K562 (cell line): Measurements from ENCODE around the gene QARS1. TPM values are rescaled to one million over a fixed set of nuclear protein-coding genes. Genes with fewer than 3 reads are reported as not detected.

ENCODE experiments used
- CAMTA2 ChIP-seq: fragments of 250-450 bp; sonication (Bioruptor Pico); conservative IDR thresholded peaks from 2 replicates; pipeline ENCODE4 v1.5.1; 2022
- CREB1 ChIP-seq, 2 experiments: sonication (generic) in 1 of 2; formaldehyde crosslinking in 1 of 2; IDR thresholded peaks; 2 replicates each; pipeline versions ENCODE4 v1.6.1 to v1.8.0; 2012 to 2022; ENCODE audit warnings: inconsistent platforms in 1 of 2, mild to moderate bottlenecking in 1 of 2, missing genetic modification reagents in 1 of 2, moderate library complexity in 1 of 2
- ELF2 ChIP-seq: fragments of 250-450 bp; sonication (Bioruptor Pico); IDR thresholded peaks from 2 replicates; pipeline ENCODE4 v1.5.0; 2021; ENCODE audit warnings: mild to moderate bottlenecking
- MAZ ChIP-seq, 2 experiments: fragments of 450-650 bp in 1 of 2; sonication (generic) in 1 of 2; formaldehyde crosslinking; IDR thresholded peaks in 1 of 2; conservative IDR thresholded peaks in 1 of 2; 2 replicates each; pipeline versions ENCODE4 v1.4.0 to v1.5.0; 2020; ENCODE audit warnings: mild to moderate bottlenecking in 1 of 2, missing genetic modification reagents in 1 of 2
- MBD1 ChIP-seq: fragments of 250-450 bp; sonication (Bioruptor Pico); IDR thresholded peaks from 2 replicates; pipeline ENCODE4 v1.8.0; 2022; ENCODE audit warnings: inconsistent platforms
- MCM2 ChIP-seq: fragments of 450-650 bp; IDR thresholded peaks from 2 replicates; pipeline ENCODE4 v1.6.1; 2017; ENCODE audit warnings: low read depth, mild to moderate bottlenecking
- NFIX ChIP-seq: fragments of 250-450 bp; sonication (Bioruptor Pico); IDR thresholded peaks from 2 replicates; pipeline ENCODE4 v1.4.0; 2020; ENCODE audit warnings: low read depth, mild to moderate bottlenecking, moderate library complexity
- UBTF ChIP-seq, 2 experiments: IDR thresholded peaks; 2 replicates each; pipeline ENCODE4 v1.6.1; 2012; ENCODE audit warnings: improper control_type of control experiment in 2 of 2, low read depth in 2 of 2, low read length in 2 of 2, borderline replicate concordance in 1 of 2
- ZBTB8A ChIP-seq: fragments of 450-650 bp; IDR thresholded peaks from 2 replicates; pipeline ENCODE4 v1.6.1; 2018; ENCODE audit warnings: mild to moderate bottlenecking, moderate library complexity; ENCODE audit not compliant: partially characterized antibody
- ZEB2 ChIP-seq: fragments of 450-650 bp; IDR thresholded peaks from 2 replicates; pipeline ENCODE4 v1.6.1; 2016
- ZNF316 ChIP-seq: fragments of 450-650 bp; IDR thresholded peaks from 2 replicates; pipeline ENCODE4 v1.6.1; 2016
- ZNF766 ChIP-seq: fragments of 200-800 bp; sonication (Bioruptor generic); conservative IDR thresholded peaks from 2 replicates; pipeline ENCODE4 v1.6.1; 2016; ENCODE audit warnings: missing genetic modification characterization, missing compliant biosample characterization
- polyA plus RNA-seq, 8 experiments: library from polyadenylated mRNA; depleted of rRNA in 4 of 8; stranded (reverse) in 5 of 8; unstranded in 3 of 8; fragments of >200 nt; fragmentation: Nextera tagmentation in 2 of 8; fragmentation: Illumina TruSeq in 1 of 8; extraction: Ambion mirVana in 2 of 8; extraction: Trizol in 1 of 8; gene quantifications; 2 replicates each; pipeline versions ENCODE4 v1.2.1 to v1.2.3, GENCODE V29; 2011 to 2014; ENCODE audit warnings: inconsistent platforms in 1 of 8, missing spikeins in 1 of 8
- total RNA-seq, 7 experiments: library from RNA; depleted of rRNA in 6 of 7; stranded (reverse); fragments of >200 nt in 6 of 7; fragmentation: Illumina TruSeq in 2 of 7; extraction: Trizol in 2 of 7; gene quantifications; 2 replicates each; pipeline versions ENCODE4 v1.2.1 to v1.2.3, GENCODE V29; 2011 to 2021; ENCODE audit warnings: low replicate concordance in 1 of 7
- TF ChIP-seq, protein P1 (sequence below): fragments of 450-650 bp; IDR thresholded peaks from 2 replicates; pipeline ENCODE4 v1.7.1; 2018; ENCODE audit warnings: mild to moderate bottlenecking, low read depth; ENCODE audit not compliant: partially characterized antibody
- TF ChIP-seq, protein P2 (sequence below): IDR thresholded peaks from 2 replicates; pipeline ENCODE4 v1.6.1; 2014; ENCODE audit warnings: antibody characterized with exemption

Gene QARS1
- total and polyA plus RNA-seq, 9 of the 15 experiments (the other 6 are each of a cell fraction or from before 2014, with no cell fraction given): 148 to 310 (median 273) TPM

- TF ChIP-seq, protein P1, sequence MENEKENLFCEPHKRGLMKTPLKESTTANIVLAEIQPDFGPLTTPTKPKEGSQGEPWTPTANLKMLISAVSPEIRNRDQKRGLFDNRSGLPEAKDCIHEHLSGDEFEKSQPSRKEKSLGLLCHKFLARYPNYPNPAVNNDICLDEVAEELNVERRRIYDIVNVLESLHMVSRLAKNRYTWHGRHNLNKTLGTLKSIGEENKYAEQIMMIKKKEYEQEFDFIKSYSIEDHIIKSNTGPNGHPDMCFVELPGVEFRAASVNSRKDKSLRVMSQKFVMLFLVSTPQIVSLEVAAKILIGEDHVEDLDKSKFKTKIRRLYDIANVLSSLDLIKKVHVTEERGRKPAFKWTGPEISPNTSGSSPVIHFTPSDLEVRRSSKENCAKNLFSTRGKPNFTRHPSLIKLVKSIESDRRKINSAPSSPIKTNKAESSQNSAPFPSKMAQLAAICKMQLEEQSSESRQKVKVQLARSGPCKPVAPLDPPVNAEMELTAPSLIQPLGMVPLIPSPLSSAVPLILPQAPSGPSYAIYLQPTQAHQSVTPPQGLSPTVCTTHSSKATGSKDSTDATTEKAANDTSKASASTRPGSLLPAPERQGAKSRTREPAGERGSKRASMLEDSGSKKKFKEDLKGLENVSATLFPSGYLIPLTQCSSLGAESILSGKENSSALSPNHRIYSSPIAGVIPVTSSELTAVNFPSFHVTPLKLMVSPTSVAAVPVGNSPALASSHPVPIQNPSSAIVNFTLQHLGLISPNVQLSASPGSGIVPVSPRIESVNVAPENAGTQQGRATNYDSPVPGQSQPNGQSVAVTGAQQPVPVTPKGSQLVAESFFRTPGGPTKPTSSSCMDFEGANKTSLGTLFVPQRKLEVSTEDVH: no peak
- no peak for TF ChIP-seq MBD1 (CRISPR knock-in tag)
- no peak; the same call in 1 of the 2 replicates for TF ChIP-seq CREB1 (IDR thresholded peaks at IDR 0.05)
- TF ChIP-seq CREB1 (CRISPR knock-in tag; IDR thresholded peaks at IDR 0.05): peak; percentile 32; the same call in 1 of the 2 replicates
- no peak for TF ChIP-seq ZEB2
- TF ChIP-seq UBTF (IDR thresholded peaks at IDR 0.05; ENCODE audit: borderline replicate concordance in 1 of 2, low read depth in 2 of 2, low read length in 2 of 2): peak; percentile 93 to 94; a peak in 3 of 4 replicates
- TF ChIP-seq ZBTB8A: no peak
- TF ChIP-seq, protein P2, sequence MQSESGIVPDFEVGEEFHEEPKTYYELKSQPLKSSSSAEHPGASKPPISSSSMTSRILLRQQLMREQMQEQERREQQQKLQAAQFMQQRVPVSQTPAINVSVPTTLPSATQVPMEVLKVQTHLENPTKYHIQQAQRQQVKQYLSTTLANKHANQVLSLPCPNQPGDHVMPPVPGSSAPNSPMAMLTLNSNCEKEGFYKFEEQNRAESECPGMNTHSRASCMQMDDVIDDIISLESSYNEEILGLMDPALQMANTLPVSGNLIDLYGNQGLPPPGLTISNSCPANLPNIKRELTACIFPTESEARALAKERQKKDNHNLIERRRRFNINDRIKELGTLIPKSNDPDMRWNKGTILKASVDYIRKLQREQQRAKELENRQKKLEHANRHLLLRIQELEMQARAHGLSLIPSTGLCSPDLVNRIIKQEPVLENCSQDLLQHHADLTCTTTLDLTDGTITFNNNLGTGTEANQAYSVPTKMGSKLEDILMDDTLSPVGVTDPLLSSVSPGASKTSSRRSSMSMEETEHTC: no peak
- TF ChIP-seq CAMTA2 (CRISPR knock-in tag): no peak
- no peak for TF ChIP-seq NFIX (CRISPR knock-in tag)
- TF ChIP-seq MAZ (CRISPR knock-in tag; conservative IDR thresholded peaks at IDR 0.05 in 1 of 2, IDR thresholded peaks at IDR 0.05 in 1 of 2): peak; percentile 60 to 62
- no peak for TF ChIP-seq ELF2 (CRISPR knock-in tag)
- TF ChIP-seq ZNF316: peak; percentile 58
- TF ChIP-seq ZNF766 (CRISPR knock-in tag): no peak
- TF ChIP-seq MCM2: no peak
These were observed 10.4 kb downstream of the QARS1 start, which contains the start of gene QRICH1 (continued) for GRCh38 chr3:49093853-49094767.
